ENCODE measurements around the gene TGM3.

DNA sequence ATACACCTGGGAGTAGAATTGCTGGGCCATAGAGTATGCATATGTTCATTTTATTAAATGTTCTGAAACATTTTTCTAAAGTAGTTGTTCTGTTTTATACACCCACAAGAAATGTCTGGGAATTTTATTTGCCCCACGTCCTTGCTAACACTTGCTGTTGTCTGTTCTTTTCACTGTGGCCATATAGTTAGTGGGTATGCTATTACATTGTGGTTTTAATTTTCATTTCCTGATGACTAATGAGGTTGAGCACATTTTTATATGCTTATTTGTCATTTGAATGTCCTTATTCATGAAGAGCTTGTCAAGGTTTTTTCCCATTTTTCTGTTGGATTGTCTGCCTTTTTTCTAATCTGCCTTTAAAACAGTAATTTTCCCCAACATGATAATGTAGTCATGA lies 41.5 kb upstream of the TGM3 start:
- TF ChIP-seq POLR2AphosphoS5 (IDR thresholded peaks at IDR 0.05; ENCODE audit: borderline replicate concordance, low read depth, low read length), result no peak
- no peak for TF ChIP-seq EZH2 (IDR thresholded peaks at IDR 0.05)
- TF ChIP-seq FOXP2 (optimal IDR thresholded peaks at IDR 0.05; ENCODE audit: control extremely low read depth, extremely low read length, insufficient read depth), result no peak
